Measurements from ENCODE around the gene NCR3LG1. TPM values are rescaled to one million over a fixed set of nuclear protein-coding genes. Genes with fewer than 3 reads are reported as not detected.
A peak's percentile ranks its signal among the peaks of the same experiment; 100 is the strongest.
"Not testable (repeated sequence)": the region's sequence is repeated elsewhere in the genome, so short reads cannot be mapped to it uniquely, and the experiment has no call there.

The NCR3LG1 gene
- total RNA-seq, 1 experiment from 2014 or later: 1.8 TPM

- in situ Hi-C loops (cut with HindIII; ENCODE audit: low sequenced_read_pairs): no loop called here
- no peak for DNase-seq (ENCODE audit: low spot score)
Observed at GRCh38 chr11:17406082-17406817, 54.6 kb downstream of the NCR3LG1 start.

DNA sequence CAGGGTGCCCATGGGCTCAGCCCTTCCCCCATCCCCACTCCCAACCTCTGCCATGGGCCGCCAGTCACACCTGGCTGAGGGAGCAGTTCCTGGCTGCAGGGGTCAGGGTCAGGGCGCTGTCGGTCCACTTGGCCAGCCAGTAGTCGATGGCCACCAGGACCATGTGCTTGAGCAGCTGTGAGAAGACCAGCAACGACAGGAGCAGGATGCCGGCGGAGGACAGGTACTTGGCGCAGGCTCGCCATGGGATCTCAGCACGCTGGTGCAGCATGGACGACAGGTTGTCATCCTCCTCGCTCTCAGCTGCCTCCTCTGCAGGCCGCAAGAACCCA, 55.2 kb downstream of the NCR3LG1 start:
- in situ Hi-C loops (cut with HindIII; ENCODE audit: low sequenced_read_pairs): no loop called here
- DNase-seq (ENCODE audit: low spot score): no peak

GRCh38 chr11:17407575-17407974, 56.0 kb downstream of the NCR3LG1 start:
- DNase-seq (ENCODE audit: low spot score): no peak
- in situ Hi-C loops (cut with HindIII; ENCODE audit: low sequenced_read_pairs): no loop called here

- in situ Hi-C loops (cut with HindIII; ENCODE audit: low sequenced_read_pairs): no loop called here
- no peak for DNase-seq (ENCODE audit: low spot score)
Observed at GRCh38 chr11:17408026-17408425, 56.4 kb downstream of the NCR3LG1 start.

GRCh38 chr11:17408641-17409040, 57.0 kb downstream of the NCR3LG1 start:
- no peak for DNase-seq (ENCODE audit: low spot score)
- in situ Hi-C loops (cut with HindIII; ENCODE audit: low sequenced_read_pairs): no loop called here

GRCh38 chr11:17410606-17411379, 59.2 kb downstream of the NCR3LG1 start:
- DNase-seq (ENCODE audit: low spot score): no peak
- in situ Hi-C loops (cut with HindIII; ENCODE audit: low sequenced_read_pairs): no loop called here

- in situ Hi-C loops (cut with HindIII; ENCODE audit: low sequenced_read_pairs): no loop called here
- no peak for DNase-seq (ENCODE audit: low spot score)
Observed at GRCh38 chr11:17411418-17411817, 59.8 kb downstream of the NCR3LG1 start.

DNA sequence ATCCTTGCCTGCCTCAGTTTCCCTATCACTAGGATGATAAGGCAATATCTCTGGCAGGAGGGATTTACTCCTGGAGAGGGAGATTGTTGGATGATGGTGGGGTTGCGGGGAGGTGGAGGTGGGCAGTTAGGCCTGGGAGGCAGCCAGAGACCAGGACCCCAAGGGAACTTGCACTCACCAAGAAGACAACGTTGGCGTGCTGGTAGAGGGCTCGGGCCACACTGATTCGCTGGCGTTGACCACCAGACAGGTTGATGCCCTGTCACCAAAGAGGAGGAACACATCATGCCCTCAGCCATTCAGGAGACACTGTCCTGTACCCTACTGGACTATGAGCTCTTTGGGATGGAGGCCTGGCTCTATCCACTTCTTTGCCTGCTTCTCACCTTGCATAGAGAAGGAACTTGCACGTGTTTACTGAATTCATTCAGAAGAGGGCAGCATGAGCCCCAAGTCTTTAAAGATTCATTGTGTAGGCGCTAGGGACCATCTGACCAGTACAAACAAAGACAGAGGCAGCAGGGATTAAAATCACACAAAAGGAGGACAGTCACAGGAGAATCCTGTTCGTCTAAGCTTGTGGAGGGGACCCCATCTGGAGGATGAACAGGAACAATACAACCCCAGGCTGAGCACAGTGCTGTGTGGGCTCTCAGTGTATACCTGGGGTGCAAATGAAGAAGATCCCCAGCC, 61.0 kb downstream of the NCR3LG1 start:
- in situ Hi-C loops (cut with HindIII; ENCODE audit: low sequenced_read_pairs): no loop called here
- DNase-seq (ENCODE audit: low spot score): peak; percentile 35

GRCh38 chr11:17413414-17414316, 62.1 kb downstream of the NCR3LG1 start:
- in situ Hi-C loops (cut with HindIII; ENCODE audit: low sequenced_read_pairs): no loop called here
- DNase-seq (ENCODE audit: low spot score): no peak

GRCh38 chr11:17414317-17414737, 62.7 kb downstream of the NCR3LG1 start:
- DNase-seq (ENCODE audit: low spot score): no peak
- in situ Hi-C loops (cut with HindIII; ENCODE audit: low sequenced_read_pairs): no loop called here

DNA sequence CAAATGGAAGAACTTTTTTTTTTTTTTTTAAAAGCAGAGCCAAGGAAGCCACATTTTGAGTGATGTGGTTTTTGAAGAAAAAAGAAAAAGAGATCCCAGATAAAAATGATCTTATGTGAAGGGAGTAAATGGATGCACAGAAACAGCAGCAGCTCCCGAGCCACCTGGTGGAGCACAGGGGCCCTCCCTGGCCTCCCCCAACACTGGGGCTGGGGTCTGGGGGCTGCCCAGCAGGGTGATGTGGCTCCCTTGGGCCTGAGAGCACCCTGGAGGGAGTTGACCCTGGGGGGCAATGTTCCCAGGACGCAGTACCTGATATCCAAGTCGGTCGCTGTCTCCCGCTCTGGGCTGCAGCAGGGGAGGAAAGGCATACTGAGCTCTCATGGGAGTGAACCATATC, 63.4 kb downstream of the NCR3LG1 start:
- no peak for DNase-seq (ENCODE audit: low spot score)
- in situ Hi-C loops (cut with HindIII; ENCODE audit: low sequenced_read_pairs): no loop called here

GRCh38 chr11:17415523-17416104, 64.0 kb downstream of the NCR3LG1 start:
- in situ Hi-C loops (cut with HindIII; ENCODE audit: low sequenced_read_pairs): no loop called here
- DNase-seq (ENCODE audit: low spot score): peak; percentile 93

DNA sequence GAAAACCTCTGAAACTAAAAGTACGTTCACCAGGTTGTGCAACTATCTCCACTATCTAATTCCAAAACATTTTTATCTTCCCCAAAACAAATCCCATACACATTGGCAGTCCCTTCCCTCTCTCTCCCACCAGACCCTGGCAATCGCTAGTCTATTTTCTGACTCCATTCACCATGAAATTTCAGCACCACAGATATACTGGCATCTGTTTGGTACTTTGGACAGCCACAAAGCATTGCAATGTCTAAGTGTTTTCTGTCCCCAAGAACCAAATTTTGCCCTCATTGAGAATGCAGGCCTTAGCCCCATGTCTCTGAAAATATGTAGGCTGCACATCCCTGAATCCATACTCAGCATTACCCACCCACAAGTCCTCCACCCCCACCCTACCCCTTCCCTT, 64.9 kb downstream of the NCR3LG1 start:
- in situ Hi-C loops (cut with HindIII; ENCODE audit: low sequenced_read_pairs): no loop called here
- DNase-seq (ENCODE audit: low spot score): no peak

DNA sequence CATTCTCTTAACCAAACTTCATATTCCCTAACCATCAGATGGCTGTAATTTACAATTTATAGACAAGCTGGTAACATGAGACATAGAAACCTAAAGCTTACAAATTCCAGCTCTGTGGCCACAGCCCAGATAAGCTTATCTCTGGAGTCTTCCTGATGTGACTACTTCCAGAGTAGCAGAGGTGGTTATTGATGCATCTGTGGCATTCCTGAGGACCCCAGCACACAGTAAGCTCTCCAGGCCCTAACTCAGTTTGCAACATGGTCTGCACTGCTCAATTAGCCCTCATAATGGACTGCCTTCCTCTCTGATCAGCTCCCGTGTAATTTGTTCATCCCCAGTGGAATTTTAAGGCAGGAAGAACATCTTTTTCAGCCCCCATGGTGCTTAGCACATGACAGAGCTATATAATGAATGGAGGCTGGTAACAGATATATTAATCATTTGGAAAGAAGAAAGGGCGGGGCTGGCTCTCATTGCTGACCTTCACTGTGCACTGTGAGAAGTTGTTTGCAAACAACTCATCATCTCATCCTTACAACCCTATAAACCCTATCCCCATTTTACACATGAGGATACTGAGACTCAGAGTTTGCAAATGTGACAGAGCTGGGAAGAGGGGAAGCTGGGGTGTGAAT, 67.0 kb downstream of the NCR3LG1 start:
- in situ Hi-C loops (cut with HindIII; ENCODE audit: low sequenced_read_pairs): no loop called here

GRCh38 chr11:17421781-17422180, 70.2 kb downstream of the NCR3LG1 start:
- in situ Hi-C loops (cut with HindIII; ENCODE audit: low sequenced_read_pairs): no loop called here
- DNase-seq (ENCODE audit: low spot score): peak; percentile 75

More for the DNA sequence above, 67.0 kb downstream of the NCR3LG1 start:
- DNase-seq (ENCODE audit: low spot score): no peak

DNA sequence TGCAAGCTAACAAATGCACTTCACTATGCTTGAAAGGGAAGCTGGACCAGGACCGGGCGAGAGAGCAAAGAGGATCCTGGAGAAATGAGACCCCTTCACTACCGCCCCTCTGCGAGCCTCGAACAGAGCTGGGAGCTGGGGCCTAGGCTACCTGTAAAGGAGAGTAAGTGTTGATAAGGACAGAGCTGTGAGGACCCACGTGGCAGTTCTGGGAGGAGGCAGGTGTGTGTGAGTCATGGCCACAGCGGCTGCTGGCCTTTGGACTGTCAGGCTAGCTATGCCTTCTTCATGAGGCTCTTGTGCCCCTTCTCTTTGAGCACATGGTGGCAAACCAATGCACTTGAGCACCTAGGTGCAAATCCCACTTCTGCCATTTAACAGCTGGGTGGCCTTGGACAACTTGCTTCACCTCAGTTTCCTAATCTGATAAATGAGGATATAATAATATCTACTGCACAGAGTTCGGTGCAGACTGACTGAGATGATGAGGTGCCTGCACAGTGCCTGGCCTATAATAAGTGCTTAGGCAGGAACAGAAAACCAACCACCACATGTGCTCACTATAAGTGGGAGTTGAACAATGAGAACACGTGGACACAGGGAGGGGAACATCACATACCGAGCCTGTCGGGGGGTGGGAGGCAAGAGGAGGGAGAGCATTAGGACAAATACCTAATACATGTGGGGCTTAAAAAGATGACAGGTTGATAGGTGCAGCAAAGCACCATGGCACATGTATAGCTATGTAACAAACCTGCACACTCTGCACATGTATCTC, 72.1 kb downstream of the NCR3LG1 start:
- in situ Hi-C loops (cut with HindIII; ENCODE audit: low sequenced_read_pairs): no loop called here
- no peak for DNase-seq (ENCODE audit: low spot score)

- DNase-seq (ENCODE audit: low spot score); in situ Hi-C loops (cut with HindIII; ENCODE audit: low sequenced_read_pairs): not testable (repeated sequence)
Observed at GRCh38 chr11:17426233-17426632, 74.6 kb downstream of the NCR3LG1 start.
